CD4-positive, alpha-beta memory T cell (primary cell): ENCODE measurements around the gene ATP8B2. TPM values are rescaled to one million over a fixed set of nuclear protein-coding genes. Genes with fewer than 3 reads are reported as not detected.
A peak's percentile ranks its signal among the peaks of the same experiment; 100 is the strongest.
"Not testable (repeated sequence)": the region's sequence is repeated elsewhere in the genome, so short reads cannot be mapped to it uniquely, and the experiment has no call there.

Experiments used
- CTCF ChIA-PET: fragments of 350-600 bp; sonication (Branson Sonifier 250); formaldehyde crosslinking; loops from one replicate; lab custom pipeline; 2021; ENCODE audit warnings: inconsistent platforms; ENCODE audit not compliant: partially characterized antibody; lab: Charles Lee
- POLR2A ChIA-PET: fragments of 350-600 bp; sonication (Branson Sonifier 250); formaldehyde crosslinking; loops from one replicate; lab custom pipeline; 2021; ENCODE audit not compliant: partially characterized antibody; lab: Charles Lee
- DNase-seq, 5 donors: peaks; one replicate each; pipeline versions ENCODE4 v3.0.0 to v3.0.0-alpha.2; 2020 to 2022; ENCODE audit warnings: mixed read lengths in 1 of 5
- H3K27ac ChIP-seq: one replicate; pipeline ENCODE4 v1.7.0; 2013; ENCODE audit warnings: low read depth, low read length
- H3K27me3 ChIP-seq: 2 replicates; pipeline ENCODE4 v1.7.0; 2013; ENCODE audit warnings: mild to moderate bottlenecking, low read length, moderate library complexity; ENCODE audit not compliant: insufficient read depth
- H3K36me3 ChIP-seq: 2 replicates; pipeline ENCODE4 v1.7.0; 2013; ENCODE audit warnings: mild to moderate bottlenecking, low read length, moderate library complexity; ENCODE audit not compliant: insufficient read depth
- H3K4me1 ChIP-seq: 2 replicates; pipeline ENCODE4 v1.7.0; 2013; ENCODE audit warnings: mild to moderate bottlenecking, low read length, moderate library complexity; ENCODE audit not compliant: insufficient read depth
- H3K4me3 ChIP-seq, 2 donors: one replicate each; pipeline ENCODE4 v1.7.0; 2013; ENCODE audit warnings: low read length in 2 of 2, mild to moderate bottlenecking in 1 of 2
- H3K9me3 ChIP-seq, 2 donors: one replicate each; pipeline ENCODE4 v1.7.0; 2013; ENCODE audit warnings: low read length in 2 of 2, control low read depth in 1 of 2; ENCODE audit not compliant: control insufficient read depth in 1 of 2
- H3K27ac Mint-ChIP-seq, 7 donors: one replicate each; pipeline ENCODE4 v1.8.0; 2020 to 2021; ENCODE audit warnings: mixed read lengths in 7 of 7, mild to moderate bottlenecking in 6 of 7, inconsistent platforms in 3 of 7, moderate library complexity in 3 of 7
- H3K27me3 Mint-ChIP-seq, 2 donors: one replicate each; pipeline ENCODE4 v1.8.0; 2020 to 2021; ENCODE audit warnings: mixed read lengths in 2 of 2
- H3K36me3 Mint-ChIP-seq, 2 donors: one replicate each; pipeline ENCODE4 v1.8.0; 2020 to 2021; ENCODE audit warnings: mixed read lengths in 2 of 2, inconsistent platforms in 1 of 2, mild to moderate bottlenecking in 1 of 2
- H3K4me1 Mint-ChIP-seq, 4 donors: one replicate each; pipeline ENCODE4 v1.8.0; 2020 to 2021; ENCODE audit warnings: mixed read lengths in 4 of 4, mild to moderate bottlenecking in 1 of 4
- H3K4me3 Mint-ChIP-seq, 8 donors: one replicate each; pipeline ENCODE4 v1.8.0; 2020 to 2021; ENCODE audit warnings: mixed read lengths in 8 of 8, mild to moderate bottlenecking in 7 of 8, moderate library complexity in 6 of 8, inconsistent platforms in 3 of 8
- H3K9me3 Mint-ChIP-seq, 8 donors: one replicate each; pipeline ENCODE4 v1.8.0; 2020 to 2021; ENCODE audit warnings: mixed read lengths in 8 of 8, mild to moderate bottlenecking in 5 of 8, inconsistent platforms in 3 of 8, moderate library complexity in 1 of 8
- intact Hi-C: fragments of 100-400 bp; cut with micrococcal nuclease; formaldehyde crosslinking; loops from one replicate; pipeline ENCODE4 v1.15.1; 2023
- polyA plus RNA-seq, 2 donors: library from polyadenylated mRNA; unstranded; fragments of 300-500 nt; fragmentation: Illumina TruSeq; gene quantifications; one replicate each; pipeline ENCODE4 v1.2.3, GENCODE V29; 2021
- total RNA-seq, 2 experiments: library from RNA; stranded (reverse); gene quantifications; one replicate each; pipeline ENCODE4 v1.2.3, GENCODE V29; 2021

ATP8B2 gene
- total and polyA plus RNA-seq, 4 experiments from 2014 or later = 53.5 to 186 (median 141) TPM

GRCh38 chr1:154337253-154337894, 12.0 kb downstream of the ATP8B2 start:
- Histone ChIP-seq H3K4me1 (peaks cover 93% of the 10 kb centered on the region), H3K36me3 (peaks cover 50% of the 10 kb centered on the region)

GRCh38 chr1:154338875-154339274, 13.6 kb downstream of the ATP8B2 start:
- intact Hi-C loops = no loop called here
- H3K4me3 Mint-ChIP-seq = peak overlapping the region; percentile 30 to 87 (median 76)
- H3K4me1 Mint-ChIP-seq = peaks cover 64 to 95% (median 81%) of the 10 kb centered on the region in 4 donors
- CTCF ChIA-PET = interaction anchor here (7.1 to 17.1 kb wide), 2 partner anchors 10 to 13 kb away, joined by 270 to 543 read pairs; partner anchors contain the start of gene ATP8B2
- H3K9me3 ChIP-seq = no peaks in the 10 kb centered on the region
- H3K36me3 ChIP-seq = peaks cover 58% of the 10 kb centered on the region
- H3K4me3 ChIP-seq = no peak overlapping the region
- no peaks in the 10 kb centered on the region for H3K9me3 Mint-ChIP-seq
- DNase-seq = peak in 1 of 5 donors; percentile 3
- no peaks in the 10 kb centered on the region for H3K27me3 Mint-ChIP-seq
- peaks cover 100% of the 10 kb centered on the region for H3K4me1 ChIP-seq
- peak overlapping the region; percentile 63 for H3K27ac ChIP-seq
- peaks cover 75 to 80% of the 10 kb centered on the region in 2 donors for H3K36me3 Mint-ChIP-seq
- no peaks in the 10 kb centered on the region for H3K27me3 ChIP-seq
- POLR2A ChIA-PET = interaction anchor here (0.9 to 23.5 kb wide), 6 partner anchors 5 to 125 kb away, joined by 3 to 728 read pairs (median 38); partner anchors contain the start of genes ATP8B2 and UBAP2L
- peak overlapping the region; percentile 80 to 97 (median 95) for H3K27ac Mint-ChIP-seq

More at GRCh38 chr1:154337253-154337894, 12.0 kb downstream of the ATP8B2 start:
- Mint-ChIP-seq H3K27ac (peak overlapping the region; percentile 86 to 97 (median 96)), H3K9me3 (no peaks in the 10 kb centered on the region), H3K4me1 (peaks cover 55 to 93% (median 77%) of the 10 kb centered on the region in 4 donors), H3K4me3 (peak overlapping the region; percentile 81 to 92 (median 87)), H3K27me3 (no peaks in the 10 kb centered on the region), H3K36me3 (peaks cover 70 to 75% of the 10 kb centered on the region in 2 donors)
- Histone ChIP-seq H3K27ac (peak overlapping the region; percentile 63), H3K27me3 (no peaks in the 10 kb centered on the region), H3K4me3 (peak overlapping the region; percentile 42 to 49), H3K9me3 (no peaks in the 10 kb centered on the region)
- DNase-seq = peak; percentile 34 to 69 (median 60)
- ChIA-PET CTCF (interaction anchor here (1.7 to 17.1 kb wide), 9 partner anchors 11 to 144 kb away, joined by 4 to 543 read pairs (median 46); partner anchors contain the start of genes ATP8B2, HAX1 and IL6R), POLR2A (interaction anchor here (0.5 to 23.5 kb wide), 15 partner anchors 7 to 598 kb away, joined by 3 to 728 read pairs (median 4); partner anchors contain the start of genes AQP10, ATP8B2, HAX1 and IL6R)
- intact Hi-C loops = no loop called here

GRCh38 chr1:154341366-154341765, 16.0 kb downstream of the ATP8B2 start:
- H3K27ac ChIP-seq = peak overlapping the region; percentile 66
- POLR2A ChIA-PET = interaction anchor here (0.6 to 23.5 kb wide), 6 partner anchors 11 to 576 kb away, joined by 3 to 728 read pairs (median 50); partner anchors contain the start of genes ATP8B2, HAX1 and IL6R

DNA sequence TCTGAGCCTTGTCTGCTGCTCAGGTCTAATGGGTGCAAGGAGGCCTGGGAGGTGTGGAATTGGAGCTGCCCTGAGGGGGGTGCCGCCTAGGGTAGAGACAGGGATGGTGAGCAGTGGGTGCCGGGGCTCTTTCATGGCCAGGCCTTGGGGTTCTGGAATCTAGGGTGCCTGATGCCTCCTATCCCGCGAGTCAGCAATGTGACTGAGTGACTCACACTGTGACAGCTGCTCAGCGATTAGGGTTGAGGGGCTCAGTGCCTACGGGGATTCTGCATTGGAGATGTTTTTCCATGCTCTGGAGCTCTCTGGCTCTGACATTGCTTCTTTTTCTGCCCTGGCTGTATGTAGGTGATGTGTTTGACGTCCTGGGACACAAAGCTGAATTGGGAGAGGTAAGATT, 16.8 kb downstream of the ATP8B2 start:
- peaks cover 100% of the 10 kb centered on the region for H3K4me1 ChIP-seq
- Mint-ChIP-seq H3K4me3 (peak overlapping the region; percentile 87 to 99 (median 94)), H3K27ac (peak overlapping the region; percentile 86 to 98 (median 95)), H3K9me3 (no peaks in the 10 kb centered on the region), H3K36me3 (peaks cover 90 to 92% of the 10 kb centered on the region in 2 donors), H3K4me1 (peaks cover 65 to 100% (median 85%) of the 10 kb centered on the region in 4 donors), H3K27me3 (no peaks in the 10 kb centered on the region)
- intact Hi-C loops = loop anchor here (2.0 to 5.0 kb wide), 2 partner anchors 13 to 215 kb away; partner anchors contain the start of gene UBE2Q1
- no peaks in the 10 kb centered on the region for H3K9me3 ChIP-seq
- no peaks in the 10 kb centered on the region for H3K27me3 ChIP-seq
- peak overlapping the region; percentile 66 for H3K27ac ChIP-seq
- H3K4me3 ChIP-seq = peak overlapping the region; percentile 62
- CTCF ChIA-PET = interaction anchor here (1.2 to 20.2 kb wide), 8 partner anchors 9 to 143 kb away, joined by 3 to 543 read pairs (median 10); partner anchors contain the start of gene ATP8B2
- peak in 1 of 5 donors; percentile 43 for DNase-seq
- POLR2A ChIA-PET = interaction anchor here (0.9 to 23.5 kb wide), 7 partner anchors 11 to 184 kb away, joined by 3 to 728 read pairs (median 30); partner anchors contain the start of genes ATP8B2, HAX1 and IL6R
- H3K36me3 ChIP-seq = peaks cover 75% of the 10 kb centered on the region

More at GRCh38 chr1:154341366-154341765, 16.0 kb downstream of the ATP8B2 start:
- Mint-ChIP-seq H3K27ac (peak overlapping the region; percentile 70 to 98 (median 86)), H3K36me3 (peaks cover 85 to 86% of the 10 kb centered on the region in 2 donors), H3K4me1 (peaks cover 64 to 96% (median 82%) of the 10 kb centered on the region in 4 donors), H3K4me3 (peak overlapping the region in 6 of 8 donors; percentile 29 to 87 (median 70))
- CTCF ChIA-PET = interaction anchor here (1.2 to 20.2 kb wide), 4 partner anchors 11 to 138 kb away, joined by 3 to 543 read pairs (median 19); partner anchors contain the start of gene ATP8B2
- H3K4me1 ChIP-seq = peaks cover 100% of the 10 kb centered on the region
- not testable (repeated sequence) for H3K4me3 ChIP-seq, H3K9me3 ChIP-seq, DNase-seq, H3K27me3 Mint-ChIP-seq, H3K27me3 ChIP-seq, H3K9me3 Mint-ChIP-seq
- intact Hi-C loops = loop anchor here (5.0 kb wide), 1 partner anchor 216 kb away; the partner anchor contains the start of gene UBE2Q1
- H3K36me3 ChIP-seq = peaks cover 70% of the 10 kb centered on the region

GRCh38 chr1:154342836-154343472, 17.6 kb downstream of the ATP8B2 start:
- H3K9me3 ChIP-seq = no peaks in the 10 kb centered on the region
- Mint-ChIP-seq H3K4me3 (peak overlapping the region; percentile 87 to 99 (median 94)), H3K9me3 (no peaks in the 10 kb centered on the region), H3K36me3 (peaks cover 90% of the 10 kb centered on the region in 2 donors), H3K4me1 (peaks cover 62 to 100% (median 83%) of the 10 kb centered on the region in 4 donors), H3K27me3 (no peaks in the 10 kb centered on the region), H3K27ac (peak overlapping the region; percentile 86 to 98 (median 95))
- ChIA-PET POLR2A (interaction anchor here (0.6 to 23.5 kb wide), 14 partner anchors 10 to 283 kb away, joined by 3 to 728 read pairs (median 6); partner anchors contain the start of genes ATP8B2, HAX1 and IL6R), CTCF (interaction anchor here (0.9 to 20.2 kb wide), 13 partner anchors 8 to 144 kb away, joined by 3 to 543 read pairs (median 6); partner anchors contain the start of gene ATP8B2)
- H3K4me1 ChIP-seq = peaks cover 99% of the 10 kb centered on the region
- intact Hi-C loops = loop anchor here (1.0 to 5.0 kb wide), 3 partner anchors 8 to 214 kb away; partner anchors contain the start of gene UBE2Q1
- H3K27me3 ChIP-seq = no peaks in the 10 kb centered on the region
- peak; percentile 75 to 84 (median 79) for DNase-seq
- H3K4me3 ChIP-seq = peak overlapping the region; percentile 62
- H3K27ac ChIP-seq = peak overlapping the region; percentile 66
- H3K36me3 ChIP-seq = peaks cover 82% of the 10 kb centered on the region
